ENCODE results near the gene BIK. TPM values are rescaled to one million over a fixed set of nuclear protein-coding genes. Genes with fewer than 3 reads are reported as not detected.
"Not testable (repeated sequence)": the region's sequence is repeated elsewhere in the genome, so short reads cannot be mapped to it uniquely, and the experiment has no call there.

The BIK gene
- polyA plus RNA-seq, 1 donor, result 2.1 TPM

DNA sequence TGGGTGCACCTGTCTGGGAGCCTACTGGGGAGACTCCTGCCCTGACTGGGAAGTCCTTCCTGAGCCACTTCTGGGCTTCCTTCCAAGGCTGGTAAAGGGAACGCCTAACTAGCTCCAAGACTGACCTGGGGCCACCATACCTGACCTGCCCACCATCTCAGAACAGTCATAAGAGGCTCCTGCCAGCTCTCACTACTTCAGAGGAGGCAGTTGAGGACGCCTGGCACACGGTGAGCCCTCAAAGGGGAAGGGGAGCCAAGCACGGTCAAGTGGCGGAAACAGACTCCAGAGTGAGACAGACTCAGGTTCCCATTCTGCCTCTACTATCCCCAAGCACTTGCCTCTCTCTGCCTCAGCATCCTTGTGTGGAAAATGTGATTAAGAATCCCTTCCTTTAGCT lies 25.0 kb downstream of the BIK start:
- no CpG with 5 or more reads among the region's 5 CpGs for WGBS (ENCODE audit: insufficient coverage, low lambda C conversion rate)
- peaks cover 78% of the 10 kb centered on the region for H3K36me3 ChIP-seq (ENCODE audit: control insufficient read depth, insufficient read depth, low read length)
- no peaks in the 10 kb centered on the region for H3K9me3 ChIP-seq (ENCODE audit: control insufficient read depth, low read depth, low read length)
- H3K4me1 ChIP-seq (ENCODE audit: control insufficient read depth, insufficient read depth, low read length), result no peaks in the 10 kb centered on the region
- H3K4me3 ChIP-seq (ENCODE audit: low read length), result no peak overlapping the region
- H3K27me3 ChIP-seq (ENCODE audit: control insufficient read depth, insufficient read depth, low read length), result no peaks in the 10 kb centered on the region
- DNase-seq, result no peak
- H3K27ac ChIP-seq (ENCODE audit: low read length), result no peak overlapping the region

- Histone ChIP-seq H3K27me3 (ENCODE audit: control insufficient read depth, insufficient read depth, low read length) (no peaks in the 10 kb centered on the region), H3K27ac (ENCODE audit: low read length) (no peak overlapping the region), H3K36me3 (ENCODE audit: control insufficient read depth, insufficient read depth, low read length) (peaks cover 82% of the 10 kb centered on the region), H3K4me1 (ENCODE audit: control insufficient read depth, insufficient read depth, low read length) (no peaks in the 10 kb centered on the region), H3K4me3 (ENCODE audit: low read length) (no peak overlapping the region), H3K9me3 (ENCODE audit: control insufficient read depth, low read depth, low read length) (no peaks in the 10 kb centered on the region)
- 90% methylated on average over 2 of the region's 9 CpGs for WGBS (ENCODE audit: insufficient coverage, low lambda C conversion rate)
- DNase-seq, result no peak
Measured at GRCh38 chr22:43136255-43136654, 25.7 kb downstream of the BIK start.

- Histone ChIP-seq H3K27me3 (ENCODE audit: control insufficient read depth, insufficient read depth, low read length) (no peaks in the 10 kb centered on the region), H3K4me1 (ENCODE audit: control insufficient read depth, insufficient read depth, low read length) (no peaks in the 10 kb centered on the region), H3K9me3 (ENCODE audit: control insufficient read depth, low read depth, low read length) (no peaks in the 10 kb centered on the region), H3K27ac (ENCODE audit: low read length) (no peak overlapping the region), H3K36me3 (ENCODE audit: control insufficient read depth, insufficient read depth, low read length) (peaks cover 77% of the 10 kb centered on the region), H3K4me3 (ENCODE audit: low read length) (no peak overlapping the region)
- no peak for DNase-seq
- WGBS (ENCODE audit: insufficient coverage, low lambda C conversion rate), result no CpG with 5 or more reads among the region's 10 CpGs
Measured at GRCh38 chr22:43136801-43137200, 26.3 kb downstream of the BIK start.

DNA sequence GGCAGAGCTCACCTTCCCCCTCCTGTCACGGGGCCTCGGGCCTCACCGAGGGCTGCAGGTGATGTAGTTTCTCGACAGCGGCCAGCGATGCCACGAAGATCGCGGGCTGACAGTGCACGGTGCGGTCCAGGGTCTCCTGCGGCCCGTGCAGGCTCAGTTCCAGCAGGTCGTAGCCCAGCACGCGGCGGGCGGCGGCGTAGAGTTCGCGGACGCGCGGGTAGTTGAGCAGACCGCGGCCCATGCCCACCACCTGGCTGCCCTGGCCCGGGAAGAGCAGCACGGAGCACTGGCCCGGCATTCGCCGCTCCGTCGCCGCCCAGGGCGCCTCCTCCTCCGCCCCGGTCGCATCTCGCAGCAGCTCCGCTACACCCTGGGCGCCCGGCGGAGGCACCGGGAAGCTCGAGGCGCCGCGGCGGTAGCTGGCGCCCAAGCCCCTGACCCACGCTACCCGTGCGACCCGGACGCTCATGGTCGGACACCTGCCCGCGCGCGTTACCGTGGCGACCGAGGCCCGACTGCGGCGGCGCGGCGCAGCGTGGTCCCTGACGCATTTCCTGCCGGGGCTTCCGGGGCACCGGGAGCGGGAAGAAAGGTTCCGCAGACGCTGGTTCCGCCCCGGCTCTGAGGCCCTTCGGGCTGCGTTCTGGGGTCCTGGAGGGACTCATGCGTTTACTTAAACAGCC lies 32.5 kb downstream of the BIK start, which contains the start of gene MCAT:
MCAT (minus strand) TSS at position 519 of the 683 bp plus-strand sequence; CDS start at position 469, 50 bp downstream.
- peak within 1 kb of the TSS; percentile 82 for H3K4me3 ChIP-seq (ENCODE audit: low read length)
- no peaks in the 10 kb centered on the region for H3K9me3 ChIP-seq (ENCODE audit: control insufficient read depth, low read depth, low read length)
- H3K36me3 ChIP-seq (ENCODE audit: control insufficient read depth, insufficient read depth, low read length), result peaks cover 26% of the 10 kb centered on the region
- H3K4me1 ChIP-seq (ENCODE audit: control insufficient read depth, insufficient read depth, low read length), result peaks cover 3% of the 10 kb centered on the region
- no peaks in the 10 kb centered on the region for H3K27me3 ChIP-seq (ENCODE audit: control insufficient read depth, insufficient read depth, low read length)
- peak within 1 kb of the TSS; percentile 38 for H3K27ac ChIP-seq (ENCODE audit: low read length)
- DNase-seq, result peak; percentile 73 to 90
- WGBS (ENCODE audit: insufficient coverage, low lambda C conversion rate), result no CpG with 5 or more reads among the region's 83 CpGs

- Histone ChIP-seq H3K4me3 (ENCODE audit: low read length) (no peak overlapping the region), H3K9me3 (ENCODE audit: control insufficient read depth, low read depth, low read length) (no peaks in the 10 kb centered on the region), H3K27ac (ENCODE audit: low read length) (no peak overlapping the region), H3K4me1 (ENCODE audit: control insufficient read depth, insufficient read depth, low read length) (peaks cover 3% of the 10 kb centered on the region), H3K36me3 (ENCODE audit: control insufficient read depth, insufficient read depth, low read length) (peaks cover 14% of the 10 kb centered on the region), H3K27me3 (ENCODE audit: control insufficient read depth, insufficient read depth, low read length) (no peaks in the 10 kb centered on the region)
- WGBS (ENCODE audit: insufficient coverage, low lambda C conversion rate), result no CpG with 5 or more reads among the region's 3 CpGs
- no peak for DNase-seq
Measured at GRCh38 chr22:43144949-43145348, 34.4 kb downstream of the BIK start.

GRCh38 chr22:43145371-43145770 lies 34.8 kb downstream of the BIK start:
- 93% methylated on average over 5 of the region's 8 CpGs for WGBS (ENCODE audit: insufficient coverage, low lambda C conversion rate)
- H3K9me3 ChIP-seq (ENCODE audit: control insufficient read depth, low read depth, low read length); H3K27ac ChIP-seq (ENCODE audit: low read length); DNase-seq; H3K27me3 ChIP-seq (ENCODE audit: control insufficient read depth, insufficient read depth, low read length); H3K4me1 ChIP-seq (ENCODE audit: control insufficient read depth, insufficient read depth, low read length); H3K36me3 ChIP-seq (ENCODE audit: control insufficient read depth, insufficient read depth, low read length); H3K4me3 ChIP-seq (ENCODE audit: low read length): not testable (repeated sequence)

DNA sequence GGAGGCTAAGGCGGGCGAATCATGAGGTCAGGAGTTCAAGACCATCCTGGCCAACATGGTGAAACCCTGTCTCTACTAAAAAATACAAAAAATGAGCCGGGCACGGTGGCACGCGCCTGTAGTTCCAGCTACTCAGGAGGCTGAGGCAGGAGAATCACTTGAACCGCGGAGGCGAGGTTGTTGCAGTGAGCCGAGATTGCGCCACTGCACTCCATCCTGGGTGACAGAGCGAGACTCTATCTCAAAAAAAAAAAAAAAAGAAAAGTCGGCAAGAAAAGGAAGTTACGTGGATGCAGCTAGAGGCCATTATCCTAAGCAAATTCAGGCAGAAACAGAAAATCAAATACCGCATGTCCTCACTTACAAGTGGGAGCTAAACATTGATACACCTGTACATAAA lies 35.8 kb downstream of the BIK start:
- H3K4me3 ChIP-seq (ENCODE audit: low read length); DNase-seq; H3K36me3 ChIP-seq (ENCODE audit: control insufficient read depth, insufficient read depth, low read length); H3K27ac ChIP-seq (ENCODE audit: low read length); H3K4me1 ChIP-seq (ENCODE audit: control insufficient read depth, insufficient read depth, low read length); H3K27me3 ChIP-seq (ENCODE audit: control insufficient read depth, insufficient read depth, low read length); H3K9me3 ChIP-seq (ENCODE audit: control insufficient read depth, low read depth, low read length): not testable (repeated sequence)
- no CpG with 5 or more reads among the region's 15 CpGs for WGBS (ENCODE audit: insufficient coverage, low lambda C conversion rate)

DNA sequence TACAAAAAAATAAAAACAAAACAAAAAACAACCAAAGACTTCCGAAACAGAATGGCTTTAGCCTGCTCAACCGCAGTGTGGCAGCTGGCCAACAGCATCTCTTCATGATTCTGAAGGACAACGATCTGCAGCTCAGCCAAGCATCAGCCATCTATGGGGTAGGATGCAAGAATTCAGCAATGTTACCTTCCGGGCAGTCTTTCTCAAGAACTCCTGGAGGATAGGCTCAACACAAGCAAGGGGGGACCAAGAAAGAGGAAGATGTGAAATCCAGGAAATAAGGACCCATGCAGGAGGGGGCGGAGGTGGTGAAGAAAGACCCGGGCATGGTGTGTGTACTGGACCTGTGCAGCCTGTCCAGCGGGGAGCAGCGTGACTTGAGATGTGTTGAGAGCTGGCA lies 37.3 kb downstream of the BIK start:
- Histone ChIP-seq H3K4me1 (ENCODE audit: control insufficient read depth, insufficient read depth, low read length) (peaks cover 2% of the 10 kb centered on the region), H3K27ac (ENCODE audit: low read length) (no peak overlapping the region)

DNA sequence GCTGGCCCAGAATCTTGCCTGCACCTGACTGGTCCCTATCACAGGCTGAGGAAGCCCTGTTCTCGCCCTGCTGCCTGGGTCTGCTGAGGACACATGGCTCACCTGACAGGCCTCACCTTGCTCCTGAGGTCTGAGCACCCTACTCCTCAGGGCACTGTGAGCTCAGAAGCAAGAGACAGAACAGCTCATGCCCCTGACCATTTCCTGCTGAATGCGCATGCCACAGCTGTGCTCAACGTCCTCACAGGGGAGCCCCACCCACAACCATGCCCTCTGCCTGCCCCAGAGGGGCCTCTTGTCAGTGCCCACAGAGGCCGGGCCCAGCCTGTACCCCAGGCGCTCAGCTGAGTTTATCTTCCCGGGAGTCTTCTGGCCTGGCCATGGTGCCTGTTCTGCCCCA lies 38.0 kb downstream of the BIK start:
- Histone ChIP-seq H3K9me3 (ENCODE audit: control insufficient read depth, low read depth, low read length) (no peaks in the 10 kb centered on the region), H3K36me3 (ENCODE audit: control insufficient read depth, insufficient read depth, low read length) (no peaks in the 10 kb centered on the region), H3K4me3 (ENCODE audit: low read length) (no peak overlapping the region), H3K27ac (ENCODE audit: low read length) (no peak overlapping the region), H3K4me1 (ENCODE audit: control insufficient read depth, insufficient read depth, low read length) (peaks cover 2% of the 10 kb centered on the region), H3K27me3 (ENCODE audit: control insufficient read depth, insufficient read depth, low read length) (peaks cover 19% of the 10 kb centered on the region)
- no peak for DNase-seq
- no CpG with 5 or more reads among the region's 6 CpGs for WGBS (ENCODE audit: insufficient coverage, low lambda C conversion rate)

More for the DNA sequence above, 37.3 kb downstream of the BIK start:
- H3K36me3 ChIP-seq (ENCODE audit: control insufficient read depth, insufficient read depth, low read length), result no peaks in the 10 kb centered on the region
- DNase-seq, result no peak
- no peak overlapping the region for H3K4me3 ChIP-seq (ENCODE audit: low read length)
- H3K27me3 ChIP-seq (ENCODE audit: control insufficient read depth, insufficient read depth, low read length), result peaks cover 19% of the 10 kb centered on the region
- WGBS (ENCODE audit: insufficient coverage, low lambda C conversion rate), result no CpG with 5 or more reads among the region's 8 CpGs
- H3K9me3 ChIP-seq (ENCODE audit: control insufficient read depth, low read depth, low read length), result no peaks in the 10 kb centered on the region

GRCh38 chr22:43150731-43151206 lies 40.2 kb downstream of the BIK start:
- no peak for DNase-seq
- H3K36me3 ChIP-seq (ENCODE audit: control insufficient read depth, insufficient read depth, low read length), result no peaks in the 10 kb centered on the region
- no CpG with 5 or more reads among the region's 15 CpGs for WGBS (ENCODE audit: insufficient coverage, low lambda C conversion rate)
- H3K27me3 ChIP-seq (ENCODE audit: control insufficient read depth, insufficient read depth, low read length), result peaks cover 19% of the 10 kb centered on the region
- H3K4me3 ChIP-seq (ENCODE audit: low read length), result peak overlapping the region; percentile 43
- no peaks in the 10 kb centered on the region for H3K9me3 ChIP-seq (ENCODE audit: control insufficient read depth, low read depth, low read length)
- H3K4me1 ChIP-seq (ENCODE audit: control insufficient read depth, insufficient read depth, low read length), result peaks cover 2% of the 10 kb centered on the region
- no peak overlapping the region for H3K27ac ChIP-seq (ENCODE audit: low read length)

Data from large intestine (tissue), 3 donors.